OCI-LY1 (cell line): ENCODE results near the gene DYRK1A.

Experiments used
- H2AFZ ChIP-seq: fragments of 200-600 bp; sonication (generic), shearing (Covaris generic); 2 replicates; pipeline ENCODE4 v1.6.0; 2014; ENCODE audit warnings: antibody characterized with exemption, mild to moderate bottlenecking, low read length
- H3F3A ChIP-seq: fragments of 200-600 bp; sonication (generic), shearing (Covaris generic); 2 replicates; pipeline ENCODE4 v1.6.0; 2014; ENCODE audit warnings: mild to moderate bottlenecking, antibody characterized with exemption, low read length, moderate library complexity; ENCODE audit not compliant: insufficient read depth
- H3K27ac ChIP-seq: fragments of 200-600 bp; sonication (generic); 2 replicates; pipeline ENCODE4 v1.5.1; 2014; ENCODE audit warnings: low read length, mixed run types, mild to moderate bottlenecking, low read depth; ENCODE audit not compliant: poor library complexity, severe bottlenecking
- H3K27me3 ChIP-seq: fragments of 200-600 bp; sonication (generic); 2 replicates; pipeline ENCODE4 v1.6.0; 2014; ENCODE audit warnings: antibody characterized with exemption, mild to moderate bottlenecking, low read length, moderate library complexity; ENCODE audit not compliant: insufficient read depth
- H3K36me3 ChIP-seq: fragments of 200-600 bp; sonication (generic); 2 replicates; pipeline ENCODE4 v1.6.1; 2014; ENCODE audit warnings: mild to moderate bottlenecking, antibody characterized with exemption, low read length, moderate library complexity, mixed read lengths; ENCODE audit not compliant: insufficient read depth
- H3K4me1 ChIP-seq: fragments of 200-600 bp; sonication (generic); 2 replicates; pipeline ENCODE4 v1.5.1; 2014; ENCODE audit warnings: mild to moderate bottlenecking, low read length, moderate library complexity; ENCODE audit not compliant: insufficient read depth, severe bottlenecking
- H3K4me2 ChIP-seq: fragments of 200-600 bp; sonication (generic), shearing (Covaris generic); 2 replicates; pipeline ENCODE4 v1.6.1; 2014; ENCODE audit warnings: low read length
- H3K4me3 ChIP-seq: fragments of 200-600 bp; sonication (generic); 2 replicates; pipeline ENCODE4 v1.5.1; 2014; ENCODE audit warnings: low read length, low read depth, mild to moderate bottlenecking, mixed read lengths; ENCODE audit not compliant: poor library complexity, severe bottlenecking
- H3K79me2 ChIP-seq: fragments of 200-600 bp; shearing (Covaris generic); 2 replicates; pipeline ENCODE4 v1.6.1; 2016; ENCODE audit warnings: mixed run types, low read length, mixed read lengths; ENCODE audit not compliant: insufficient read depth
- H3K9ac ChIP-seq: fragments of 200-600 bp; sonication (generic), shearing (Covaris generic); 2 replicates; pipeline ENCODE4 v1.6.1; 2014; ENCODE audit warnings: mild to moderate bottlenecking, low read length, mixed read lengths
- H3K9me2 ChIP-seq: fragments of 200-600 bp; sonication (generic), shearing (Covaris generic); 2 replicates; pipeline ENCODE4 v1.6.1; 2014; ENCODE audit warnings: low read depth, mild to moderate bottlenecking, low read length, mixed read lengths
- H3K9me3 ChIP-seq: fragments of 200-600 bp; shearing (Covaris generic); 2 replicates; pipeline ENCODE4 v1.6.1; 2014; ENCODE audit warnings: low read length, mixed read lengths
- H4K20me1 ChIP-seq: fragments of 200-600 bp; sonication (generic), shearing (Covaris generic); 2 replicates; pipeline ENCODE4 v1.6.0; 2016; ENCODE audit warnings: mild to moderate bottlenecking, low read length; ENCODE audit not compliant: insufficient read depth
- EZH2 ChIP-seq: fragments of 200-600 bp; sonication (generic), shearing (Covaris generic); IDR thresholded peaks from 2 replicates; pipeline ENCODE4 v1.8.0; 2017; ENCODE audit warnings: borderline replicate concordance, mixed run types, mild to moderate bottlenecking, antibody characterized with exemption, low read length, moderate library complexity, mixed read lengths
- TF ChIP-seq, protein P1 (sequence below): fragments of 200-600 bp; sonication (generic), shearing (Covaris generic); IDR thresholded peaks from 2 replicates; pipeline ENCODE4 v1.5.1; 2017; ENCODE audit warnings: mild to moderate bottlenecking, antibody characterized with exemption, low read length, moderate library complexity, mixed read lengths

Gene DYRK1A

DNA sequence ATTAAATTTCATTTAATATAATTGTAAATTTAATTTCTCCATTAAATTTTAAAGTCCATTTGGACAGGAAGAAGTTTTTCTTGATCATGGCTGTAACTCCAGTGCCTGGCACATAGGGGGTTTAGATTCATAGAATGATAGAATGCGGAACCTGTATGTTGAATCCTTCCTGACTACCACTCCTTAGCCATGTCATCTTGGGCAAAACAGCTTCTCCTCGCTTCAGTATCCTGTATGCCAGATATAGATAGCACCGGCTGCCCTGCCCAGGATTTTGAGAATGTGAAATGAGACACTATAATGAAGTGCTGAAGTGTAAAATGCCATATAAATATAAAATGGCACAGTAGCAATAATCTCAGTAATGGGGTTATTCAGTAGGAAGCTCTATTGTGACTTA, 6.4 kb downstream of the DYRK1A start:
- Histone ChIP-seq H3K27ac (no peak overlapping the region), H3K27me3 (no peaks in the 10 kb centered on the region), H3K9ac (no peak overlapping the region), H2AFZ (no peak overlapping the region), H3K4me1 (peaks cover 46% of the 10 kb centered on the region), H3K9me2 (no peaks in the 10 kb centered on the region), H3K36me3 (peaks cover 4% of the 10 kb centered on the region), H3K9me3 (no peaks in the 10 kb centered on the region), H4K20me1 (0 out of 2 replicates have a peak, but pooled peaks cover 2% of the 10 kb centered on the region), H3K79me2 (peaks cover 100% of the 10 kb centered on the region), H3F3A (no peaks in the 10 kb centered on the region), H3K4me2 (no peak overlapping the region), H3K4me3 (no peak overlapping the region)
- TF ChIP-seq EZH2, result no peak
- TF ChIP-seq, protein P1, sequence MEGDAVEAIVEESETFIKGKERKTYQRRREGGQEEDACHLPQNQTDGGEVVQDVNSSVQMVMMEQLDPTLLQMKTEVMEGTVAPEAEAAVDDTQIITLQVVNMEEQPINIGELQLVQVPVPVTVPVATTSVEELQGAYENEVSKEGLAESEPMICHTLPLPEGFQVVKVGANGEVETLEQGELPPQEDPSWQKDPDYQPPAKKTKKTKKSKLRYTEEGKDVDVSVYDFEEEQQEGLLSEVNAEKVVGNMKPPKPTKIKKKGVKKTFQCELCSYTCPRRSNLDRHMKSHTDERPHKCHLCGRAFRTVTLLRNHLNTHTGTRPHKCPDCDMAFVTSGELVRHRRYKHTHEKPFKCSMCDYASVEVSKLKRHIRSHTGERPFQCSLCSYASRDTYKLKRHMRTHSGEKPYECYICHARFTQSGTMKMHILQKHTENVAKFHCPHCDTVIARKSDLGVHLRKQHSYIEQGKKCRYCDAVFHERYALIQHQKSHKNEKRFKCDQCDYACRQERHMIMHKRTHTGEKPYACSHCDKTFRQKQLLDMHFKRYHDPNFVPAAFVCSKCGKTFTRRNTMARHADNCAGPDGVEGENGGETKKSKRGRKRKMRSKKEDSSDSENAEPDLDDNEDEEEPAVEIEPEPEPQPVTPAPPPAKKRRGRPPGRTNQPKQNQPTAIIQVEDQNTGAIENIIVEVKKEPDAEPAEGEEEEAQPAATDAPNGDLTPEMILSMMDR, result no peak

DNA sequence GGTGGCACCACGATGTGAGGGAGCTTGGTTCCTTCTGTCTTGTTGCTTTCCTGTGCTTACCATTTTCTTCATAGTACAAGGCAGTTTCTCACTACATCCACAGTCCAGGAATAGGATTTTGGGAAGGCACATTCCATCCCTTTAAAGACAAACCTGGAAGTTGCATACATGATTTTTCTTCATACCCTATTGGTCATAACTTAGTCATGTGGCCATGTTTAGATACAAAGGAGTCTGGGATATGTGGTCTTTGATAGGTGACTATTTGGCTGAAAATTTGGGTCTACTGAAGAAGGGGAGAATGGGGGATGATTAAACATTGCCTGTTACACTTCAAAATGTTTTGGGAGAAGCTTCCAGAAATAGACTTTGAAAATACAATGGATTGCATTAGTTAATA, 7.0 kb downstream of the DYRK1A start:
- peaks cover 44% of the 10 kb centered on the region for H3K4me1 ChIP-seq
- no peak overlapping the region for H2AFZ ChIP-seq
- no peak overlapping the region for H3K4me3 ChIP-seq
- no peaks in the 10 kb centered on the region for H3F3A ChIP-seq
- H3K4me2 ChIP-seq, result no peak overlapping the region
- no peaks in the 10 kb centered on the region for H3K9me3 ChIP-seq
- no peak for TF ChIP-seq EZH2
- TF ChIP-seq, protein P1, result no peak
- H3K27ac ChIP-seq, result no peak overlapping the region
- no peaks in the 10 kb centered on the region for H3K9me2 ChIP-seq
- H3K79me2 ChIP-seq, result peaks cover 100% of the 10 kb centered on the region
- H3K9ac ChIP-seq, result no peak overlapping the region
- H4K20me1 ChIP-seq, result 0 out of 2 replicates have a peak, but pooled peaks cover 2% of the 10 kb centered on the region
- H3K36me3 ChIP-seq, result peaks cover 4% of the 10 kb centered on the region
- no peaks in the 10 kb centered on the region for H3K27me3 ChIP-seq

DNA sequence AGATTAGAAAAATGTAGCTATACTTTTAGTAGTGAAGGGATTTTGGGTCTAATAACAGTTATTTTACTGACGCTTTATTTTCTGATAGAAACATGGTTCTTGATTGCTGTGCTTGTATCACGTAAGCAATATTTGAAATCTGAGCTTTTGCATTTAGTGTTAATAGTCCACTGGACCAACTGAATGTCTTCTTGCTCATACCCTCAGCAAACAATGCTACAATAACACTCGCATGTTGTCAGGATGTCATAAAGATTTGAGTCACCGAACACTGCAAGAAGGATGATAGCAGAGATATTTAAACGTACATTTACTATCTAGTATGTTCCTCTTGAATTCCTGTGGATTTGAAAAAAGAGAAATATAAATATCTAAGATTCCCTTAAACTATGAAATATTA, 7.5 kb downstream of the DYRK1A start:
- Histone ChIP-seq H3K4me1 (peaks cover 39% of the 10 kb centered on the region), H2AFZ (no peak overlapping the region), H3K36me3 (peaks cover 4% of the 10 kb centered on the region), H3K27ac (no peak overlapping the region), H3K9me2 (no peaks in the 10 kb centered on the region), H3K9ac (no peak overlapping the region), H3K4me2 (no peak overlapping the region), H3F3A (no peaks in the 10 kb centered on the region), H3K4me3 (no peak overlapping the region), H3K79me2 (peaks cover 100% of the 10 kb centered on the region), H3K27me3 (no peaks in the 10 kb centered on the region), H3K9me3 (no peaks in the 10 kb centered on the region), H4K20me1 (0 out of 2 replicates have a peak, but pooled peaks cover 2% of the 10 kb centered on the region)
- TF ChIP-seq, protein P1, result no peak
- no peak for TF ChIP-seq EZH2
